Prostate gland (tissue), 2 donors: ENCODE results near the gene SCNN1A.

Source experiments
- POLR2A ChIP-seq: fragments of 450-650 bp; IDR thresholded peaks from one replicate; pipeline ENCODE4 v1.6.1; 2016; ENCODE audit warnings: antibody characterized with exemption, mild to moderate bottlenecking
- POLR2AphosphoS5 ChIP-seq: sonication (generic); formaldehyde crosslinking; IDR thresholded peaks from one replicate; pipeline ENCODE4 v1.6.1; 2017; ENCODE audit warnings: antibody characterized with exemption
- TF ChIP-seq, protein P1 (sequence below), 4 experiments: fragments of 200-600 bp in 2 of 4; fragments of 450-650 bp in 2 of 4; sonication (generic) in 2 of 4; IDR thresholded peaks; 1 replicate in 3 of 4; 2 replicates in 1 of 4; pipeline ENCODE4 v1.5.1; 2016 to 2019; ENCODE audit warnings: antibody characterized with exemption in 4 of 4, mild to moderate bottlenecking in 2 of 4, moderate library complexity in 2 of 4

DNA sequence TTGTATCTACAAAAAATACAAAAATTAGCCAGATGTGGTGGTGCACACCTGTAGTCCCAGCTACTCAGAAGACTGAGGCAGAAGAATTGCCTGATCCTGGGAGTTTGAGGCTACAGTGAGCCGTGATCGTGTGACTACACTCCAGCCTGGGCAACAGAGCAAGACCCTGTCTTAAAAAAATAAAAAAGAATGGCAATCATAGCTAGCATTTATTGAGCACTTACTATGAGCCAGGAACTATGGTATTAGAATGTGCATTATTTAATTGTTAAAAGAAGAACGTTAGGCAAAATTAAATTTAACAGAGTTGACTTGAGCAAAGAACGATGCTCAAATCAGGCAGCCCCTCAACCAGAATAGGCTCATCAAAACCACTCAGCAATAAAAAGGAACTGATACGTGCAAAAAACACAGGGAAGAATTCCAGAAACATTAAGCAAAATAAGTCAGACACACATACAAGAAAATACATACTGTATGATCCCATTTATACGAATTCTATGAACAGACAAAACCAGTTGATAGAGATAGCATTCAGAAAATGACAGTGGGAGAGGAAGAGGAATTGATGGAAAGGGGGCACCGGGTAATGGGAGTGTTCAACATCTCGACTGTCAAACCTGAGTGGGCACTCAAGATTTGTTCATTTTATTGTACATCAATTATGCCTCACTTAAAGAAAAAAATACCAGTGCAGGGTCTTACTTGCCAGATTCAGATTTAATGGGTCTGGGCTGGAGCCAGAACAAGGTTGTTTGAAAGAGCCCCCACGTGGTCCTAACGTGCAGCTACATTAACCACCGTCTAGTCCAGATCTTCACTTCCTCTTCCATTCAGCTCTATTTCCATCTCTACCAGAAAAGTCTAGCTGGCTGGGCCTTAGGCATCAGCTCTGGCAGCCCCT, 8.0 kb downstream of the SCNN1A start:
- TF ChIP-seq, protein P1, sequence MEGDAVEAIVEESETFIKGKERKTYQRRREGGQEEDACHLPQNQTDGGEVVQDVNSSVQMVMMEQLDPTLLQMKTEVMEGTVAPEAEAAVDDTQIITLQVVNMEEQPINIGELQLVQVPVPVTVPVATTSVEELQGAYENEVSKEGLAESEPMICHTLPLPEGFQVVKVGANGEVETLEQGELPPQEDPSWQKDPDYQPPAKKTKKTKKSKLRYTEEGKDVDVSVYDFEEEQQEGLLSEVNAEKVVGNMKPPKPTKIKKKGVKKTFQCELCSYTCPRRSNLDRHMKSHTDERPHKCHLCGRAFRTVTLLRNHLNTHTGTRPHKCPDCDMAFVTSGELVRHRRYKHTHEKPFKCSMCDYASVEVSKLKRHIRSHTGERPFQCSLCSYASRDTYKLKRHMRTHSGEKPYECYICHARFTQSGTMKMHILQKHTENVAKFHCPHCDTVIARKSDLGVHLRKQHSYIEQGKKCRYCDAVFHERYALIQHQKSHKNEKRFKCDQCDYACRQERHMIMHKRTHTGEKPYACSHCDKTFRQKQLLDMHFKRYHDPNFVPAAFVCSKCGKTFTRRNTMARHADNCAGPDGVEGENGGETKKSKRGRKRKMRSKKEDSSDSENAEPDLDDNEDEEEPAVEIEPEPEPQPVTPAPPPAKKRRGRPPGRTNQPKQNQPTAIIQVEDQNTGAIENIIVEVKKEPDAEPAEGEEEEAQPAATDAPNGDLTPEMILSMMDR (IDR thresholded peaks at IDR 0.05): peak in 1 of 4 experiments; percentile 28
- TF ChIP-seq POLR2A: no peak
- TF ChIP-seq POLR2AphosphoS5: peak; percentile 45
